Left cardiac atrium (tissue), 2 donors: ENCODE measurements around the gene NFAM1. TPM values are rescaled to one million over a fixed set of nuclear protein-coding genes. Genes with fewer than 3 reads are reported as not detected.

Experiments used
- total RNA-seq, 2 donors: library from RNA; stranded (reverse); fragmentation: NEBNext Ultra II Directional; extraction: Animal tissue kit (Norgen Biotek cat#: 25700); gene quantifications; one replicate each; pipeline ENCODE4 v1.2.1, GENCODE V29; 2021
- donor health status: DM: no; HTN: yes; CAD: no; lungs with severe emphysema.
- donor health status: DM: yes; HTN: yes; CAD: no.

Gene NFAM1
- total RNA-seq, 2 donors from 2014 or later: 2.6 to 5.1 TPM

Other genes with a start within 250 kb of the NFAM1 start
- 10 to 100 TPM; 13.9 to 18.2 TPM for gene TCF20, start 161.8 kb downstream of the NFAM1 start, total RNA-seq
- 10 to 100 TPM; 21.1 to 26.6 TPM for gene RRP7A, start 87.4 kb upstream of the NFAM1 start, total RNA-seq
- 1 to 10 TPM; 1.4 to 2.1 TPM for gene SERHL2, start 121.6 kb upstream of the NFAM1 start, total RNA-seq
- 10 to 100 TPM; 32.5 to 34.7 TPM for gene POLDIP3, start 182.5 kb upstream of the NFAM1 start, total RNA-seq
- under 1 TPM; 0.42 to 0.77 TPM for gene ATP5MGL, start 208.2 kb upstream of the NFAM1 start, total RNA-seq
- 100 to 1,000 TPM; 295 to 306 TPM for gene CYB5R3, start 217.0 kb upstream of the NFAM1 start, total RNA-seq